Muscle layer of duodenum (tissue), 2 donors: Measurements from ENCODE around the gene SYTL3.
A peak's percentile ranks its signal among the peaks of the same experiment; 100 is the strongest.

ENCODE experiments used
- H3K27ac ChIP-seq: one replicate; pipeline ENCODE4 v1.7.0; 2013; ENCODE audit warnings: mild to moderate bottlenecking, low read length
- H3K27me3 ChIP-seq: one replicate; pipeline ENCODE4 v1.7.0; 2013; ENCODE audit warnings: low read depth, mild to moderate bottlenecking, control low read depth, low read length
- H3K36me3 ChIP-seq, 2 donors: one replicate each; pipeline ENCODE4 v1.7.0; 2013; ENCODE audit warnings: low read length in 2 of 2, control low read depth in 1 of 2, mild to moderate bottlenecking in 1 of 2; ENCODE audit not compliant: insufficient read depth in 2 of 2, control insufficient read depth in 1 of 2
- H3K4me1 ChIP-seq, 2 donors: one replicate each; pipeline ENCODE4 v1.7.0; 2013; ENCODE audit warnings: low read length in 2 of 2, mild to moderate bottlenecking in 2 of 2, control low read depth in 1 of 2, moderate library complexity in 1 of 2; ENCODE audit not compliant: insufficient read depth in 2 of 2, control insufficient read depth in 1 of 2
- H3K4me3 ChIP-seq, 2 donors: one replicate each; pipeline ENCODE4 v1.7.0; 2013; ENCODE audit warnings: low read length in 2 of 2, low read depth in 1 of 2, mild to moderate bottlenecking in 1 of 2
- H3K9me3 ChIP-seq, 2 donors: one replicate each; pipeline ENCODE4 v1.7.0; 2013; ENCODE audit warnings: low read length in 2 of 2, control low read depth in 1 of 2, mild to moderate bottlenecking in 1 of 2; ENCODE audit not compliant: control insufficient read depth in 1 of 2
- donor health status: healthy.

Gene SYTL3

GRCh38 chr6:158801655-158802294 is 151.9 kb downstream of the SYTL3 start:
- Histone ChIP-seq H3K27ac (peak overlapping the region; percentile 47), H3K4me1 (peaks cover 9 to 29% of the 10 kb centered on the region in 2 donors), H3K36me3 (no peaks in the 10 kb centered on the region), H3K4me3 (no peak overlapping the region), H3K9me3 (no peaks in the 10 kb centered on the region), H3K27me3 (no peaks in the 10 kb centered on the region)

- Histone ChIP-seq H3K4me1 (peaks cover 8 to 16% of the 10 kb centered on the region in 2 donors), H3K27ac (peak overlapping the region; percentile 6), H3K4me3 (no peak overlapping the region), H3K27me3 (no peaks in the 10 kb centered on the region), H3K36me3 (peaks cover 0 to 6% of the 10 kb centered on the region in 2 donors), H3K9me3 (no peaks in the 10 kb centered on the region)
Observed at GRCh38 chr6:158803733-158804143, 153.9 kb downstream of the SYTL3 start.

- Histone ChIP-seq H3K4me1 (peaks cover 4 to 12% of the 10 kb centered on the region in 2 donors), H3K9me3 (no peaks in the 10 kb centered on the region), H3K36me3 (peaks cover 0 to 6% of the 10 kb centered on the region in 2 donors), H3K27ac (peak overlapping the region; percentile 6), H3K27me3 (no peaks in the 10 kb centered on the region), H3K4me3 (no peak overlapping the region)
Observed at GRCh38 chr6:158804207-158804606, 154.4 kb downstream of the SYTL3 start.

- Histone ChIP-seq H3K27me3 (no peaks in the 10 kb centered on the region), H3K27ac (no peak overlapping the region), H3K4me1 (no peaks in the 10 kb centered on the region), H3K9me3 (no peaks in the 10 kb centered on the region), H3K36me3 (peaks cover 0 to 6% of the 10 kb centered on the region in 2 donors), H3K4me3 (no peak overlapping the region)
Observed at GRCh38 chr6:158805698-158806377, 156.0 kb downstream of the SYTL3 start.

- no peaks in the 10 kb centered on the region for H3K27me3 ChIP-seq
- no peaks in the 10 kb centered on the region for H3K9me3 ChIP-seq
- peaks cover 0 to 6% of the 10 kb centered on the region in 2 donors for H3K36me3 ChIP-seq
- peaks cover 0 to 3% of the 10 kb centered on the region in 2 donors for H3K4me1 ChIP-seq
- no peak overlapping the region for H3K4me3 ChIP-seq
- no peak overlapping the region for H3K27ac ChIP-seq
Observed at GRCh38 chr6:158807515-158808441, 157.9 kb downstream of the SYTL3 start.

- H3K4me3 ChIP-seq: no peak overlapping the region
- H3K9me3 ChIP-seq: no peaks in the 10 kb centered on the region
- peaks cover 0 to 3% of the 10 kb centered on the region in 2 donors for H3K4me1 ChIP-seq
- H3K27me3 ChIP-seq: no peaks in the 10 kb centered on the region
- H3K36me3 ChIP-seq: peaks cover 0 to 6% of the 10 kb centered on the region in 2 donors
- H3K27ac ChIP-seq: no peak overlapping the region
Observed at GRCh38 chr6:158808442-158808833, 158.6 kb downstream of the SYTL3 start.

- Histone ChIP-seq H3K36me3 (peaks cover 0 to 8% of the 10 kb centered on the region in 2 donors), H3K9me3 (no peaks in the 10 kb centered on the region), H3K4me1 (peaks cover 0 to 5% of the 10 kb centered on the region in 2 donors), H3K27ac (no peak overlapping the region), H3K27me3 (no peaks in the 10 kb centered on the region), H3K4me3 (no peak overlapping the region)
Observed at GRCh38 chr6:158808941-158809678, 159.3 kb downstream of the SYTL3 start.

GRCh38 chr6:158810155-158811095 is 160.6 kb downstream of the SYTL3 start:
- H3K9me3 ChIP-seq: no peaks in the 10 kb centered on the region
- no peaks in the 10 kb centered on the region for H3K27me3 ChIP-seq
- peaks cover 3 to 9% of the 10 kb centered on the region in 2 donors for H3K4me1 ChIP-seq
- H3K27ac ChIP-seq: no peak overlapping the region
- no peak overlapping the region for H3K4me3 ChIP-seq
- H3K36me3 ChIP-seq: peaks cover 0 to 10% of the 10 kb centered on the region in 2 donors

- H3K9me3 ChIP-seq: no peaks in the 10 kb centered on the region
- no peak overlapping the region for H3K27ac ChIP-seq
- no peak overlapping the region for H3K4me3 ChIP-seq
- peaks cover 0 to 10% of the 10 kb centered on the region in 2 donors for H3K36me3 ChIP-seq
- H3K4me1 ChIP-seq: peaks cover 9 to 22% of the 10 kb centered on the region in 2 donors
- H3K27me3 ChIP-seq: no peaks in the 10 kb centered on the region
Observed at GRCh38 chr6:158812611-158813010, 162.8 kb downstream of the SYTL3 start.

- H3K9me3 ChIP-seq: no peaks in the 10 kb centered on the region
- H3K4me3 ChIP-seq: no peak overlapping the region
- no peak overlapping the region for H3K27ac ChIP-seq
- H3K36me3 ChIP-seq: peaks cover 0 to 8% of the 10 kb centered on the region in 2 donors
- no peaks in the 10 kb centered on the region for H3K27me3 ChIP-seq
- peaks cover 9 to 22% of the 10 kb centered on the region in 2 donors for H3K4me1 ChIP-seq
Observed at GRCh38 chr6:158813032-158813431, 163.2 kb downstream of the SYTL3 start.
